Gastroesophageal sphincter (tissue), 3 donors: ENCODE measurements around the gene TXNRD1.

ENCODE experiments used
- CTCF ChIP-seq, 4 experiments: fragments of 200-600 bp in 2 of 4; fragments of 450-650 bp in 2 of 4; sonication (generic) in 1 of 4; IDR thresholded peaks; one replicate each; pipeline ENCODE4 v1.5.1; 2017 to 2019; ENCODE audit warnings: antibody characterized with exemption in 4 of 4, mild to moderate bottlenecking in 2 of 4, moderate library complexity in 2 of 4
- EP300 ChIP-seq: sonication (generic); formaldehyde crosslinking; IDR thresholded peaks from one replicate; pipeline ENCODE4 v1.6.1; 2017; ENCODE audit warnings: antibody characterized with exemption, mild to moderate bottlenecking
- POLR2A ChIP-seq, 2 donors: fragments of 450-650 bp; IDR thresholded peaks; one replicate each; pipeline ENCODE4 v1.6.1; 2017; ENCODE audit warnings: antibody characterized with exemption in 2 of 2, mild to moderate bottlenecking in 2 of 2, moderate library complexity in 1 of 2

GRCh38 chr12:104243971-104244370 is 28.4 kb downstream of the TXNRD1 start:
- TF ChIP-seq POLR2A (IDR thresholded peaks at IDR 0.05): no peak
- no peak for TF ChIP-seq CTCF (IDR thresholded peaks at IDR 0.05)
- no peak for TF ChIP-seq EP300
